Trophoblast cell (in vitro differentiated cells and primary cell): ENCODE measurements around the gene WDR27.

ENCODE experiments used
- DNase-seq, 2 donors: peaks; one replicate each; pipeline ENCODE4 v3.0.0-alpha.2; 2016
- H2AFZ ChIP-seq: 2 replicates; pipeline ENCODE4 v1.6.1; 2013; ENCODE audit warnings: low read length, moderate library complexity, mild to moderate bottlenecking; ENCODE audit not compliant: insufficient read depth, poor library complexity
- H2AK5ac ChIP-seq: 2 replicates; pipeline ENCODE4 v1.6.1; 2013; ENCODE audit warnings: mild to moderate bottlenecking, low read length
- H2BK120ac ChIP-seq: 2 replicates; pipeline ENCODE4 v1.6.1; 2013; ENCODE audit warnings: low read length, mild to moderate bottlenecking, moderate library complexity; ENCODE audit not compliant: insufficient read depth, poor library complexity
- H2BK12ac ChIP-seq: 2 replicates; pipeline ENCODE4 v1.6.1; 2013; ENCODE audit warnings: mild to moderate bottlenecking, low read length, moderate library complexity
- H2BK5ac ChIP-seq: 2 replicates; pipeline ENCODE4 v1.6.1; 2013; ENCODE audit warnings: low read length, low read depth, moderate library complexity, mild to moderate bottlenecking; ENCODE audit not compliant: poor library complexity
- H3K14ac ChIP-seq: 2 replicates; pipeline ENCODE4 v1.6.1; 2013; ENCODE audit warnings: mild to moderate bottlenecking, low read length
- H3K18ac ChIP-seq: 2 replicates; pipeline ENCODE4 v1.6.1; 2013; ENCODE audit warnings: mild to moderate bottlenecking, low read length
- H3K23ac ChIP-seq: 2 replicates; pipeline ENCODE4 v1.6.1; 2013; ENCODE audit warnings: low read length
- H3K27ac ChIP-seq: 2 replicates; pipeline ENCODE4 v1.5.1; 2013; ENCODE audit warnings: low read depth, mild to moderate bottlenecking, inconsistent platforms, low read length, moderate library complexity
- H3K27me3 ChIP-seq: 2 replicates; pipeline ENCODE4 v1.6.1; 2013; ENCODE audit warnings: inconsistent platforms, mild to moderate bottlenecking, low read length, moderate library complexity; ENCODE audit not compliant: insufficient read depth
- H3K36me3 ChIP-seq, 2 experiments: 1 replicate in 1 of 2; 2 replicates in 1 of 2; pipeline ENCODE4 v1.6.1; 2013; ENCODE audit warnings: low read length in 2 of 2, mild to moderate bottlenecking in 2 of 2, moderate library complexity in 1 of 2; ENCODE audit not compliant: insufficient read depth in 2 of 2, control insufficient read depth in 1 of 2
- H3K4ac ChIP-seq: 2 replicates; pipeline ENCODE4 v1.6.1; 2013; ENCODE audit warnings: low read depth, mild to moderate bottlenecking, low read length, moderate library complexity
- H3K4me1 ChIP-seq, 2 experiments: 1 replicate in 1 of 2; 2 replicates in 1 of 2; pipeline ENCODE4 v1.6.1; 2013; ENCODE audit warnings: low read length in 2 of 2, mild to moderate bottlenecking in 2 of 2, moderate library complexity in 1 of 2; ENCODE audit not compliant: insufficient read depth in 2 of 2, control insufficient read depth in 1 of 2
- H3K4me2 ChIP-seq: 2 replicates; pipeline ENCODE4 v1.6.1; 2013; ENCODE audit warnings: inconsistent platforms, mild to moderate bottlenecking, low read length, moderate library complexity
- H3K4me3 ChIP-seq: 2 replicates; pipeline ENCODE4 v1.5.1; 2013; ENCODE audit warnings: mild to moderate bottlenecking, low read depth, low read length, inconsistent platforms
- H3K79me1 ChIP-seq: one replicate; pipeline ENCODE4 v1.6.1; 2013; ENCODE audit warnings: low read length
- H3K79me2 ChIP-seq: 2 replicates; pipeline ENCODE4 v1.6.1; 2013; ENCODE audit warnings: low read length, mild to moderate bottlenecking; ENCODE audit not compliant: control insufficient read depth, insufficient read depth, poor library complexity
- H3K9ac ChIP-seq: 2 replicates; pipeline ENCODE4 v1.6.1; 2013; ENCODE audit warnings: mild to moderate bottlenecking, low read length
- H3K9me3 ChIP-seq: 2 replicates; pipeline ENCODE4 v1.6.1; 2013; ENCODE audit warnings: low read depth, mild to moderate bottlenecking, control low read depth, inconsistent platforms, low read length; ENCODE audit not compliant: insufficient read depth
- H4K12ac ChIP-seq: 2 replicates; pipeline ENCODE4 v1.6.1; 2013; ENCODE audit warnings: low read depth, mild to moderate bottlenecking, low read length, moderate library complexity
- H4K8ac ChIP-seq: 2 replicates; pipeline ENCODE4 v1.6.1; 2013; ENCODE audit warnings: low read depth, mild to moderate bottlenecking, low read length, moderate library complexity
- H4K91ac ChIP-seq: one replicate; pipeline ENCODE4 v1.6.1; 2013; ENCODE audit warnings: low read depth, mild to moderate bottlenecking, low read length, moderate library complexity
- WGBS: extraction: QIAGEN DNeasy Blood & Tissue Kit; methylation state at CpG from one replicate; pipeline ENCODE4 v1.1.7; 2013; ENCODE audit warnings: missing lambda C conversion rate; ENCODE audit not compliant: insufficient read length, insufficient coverage; ENCODE audit errors: extremely low coverage; 5-methylcytosine and 5-hydroxymethylcytosine counted together

Gene WDR27

GRCh38 chr6:169487579-169488436, 214.0 kb downstream of the WDR27 start:
- no peak overlapping the region for H3K14ac ChIP-seq
- no peak overlapping the region for H2BK120ac ChIP-seq
- no peak overlapping the region for H4K91ac ChIP-seq
- no peaks in the 10 kb centered on the region for H3K79me2 ChIP-seq
- no peaks in the 10 kb centered on the region for H3K79me1 ChIP-seq
- no peak overlapping the region for H3K27ac ChIP-seq
- H3K9ac ChIP-seq, result no peak overlapping the region
- no peak overlapping the region for H3K4me2 ChIP-seq
- H2BK12ac ChIP-seq, result no peak overlapping the region
- no peaks in the 10 kb centered on the region for H3K27me3 ChIP-seq
- no peak overlapping the region for H3K18ac ChIP-seq
- no peak overlapping the region for H4K8ac ChIP-seq
- H2AFZ ChIP-seq, result no peak overlapping the region
- no peak overlapping the region for H2AK5ac ChIP-seq
- no peak overlapping the region for H4K12ac ChIP-seq
- no peak overlapping the region for H3K23ac ChIP-seq
- H3K4ac ChIP-seq, result no peak overlapping the region
- H3K4me3 ChIP-seq, result no peak overlapping the region
- DNase-seq, result no peak
- no peaks in the 10 kb centered on the region for H3K36me3 ChIP-seq
- H3K4me1 ChIP-seq, result no peaks in the 10 kb centered on the region
- H3K9me3 ChIP-seq, result no peaks in the 10 kb centered on the region
- WGBS, result no CpG with 5 or more reads among the region's 5 CpGs
- no peak overlapping the region for H2BK5ac ChIP-seq

GRCh38 chr6:169479783-169480495, 221.9 kb downstream of the WDR27 start:
- H3K4me2 ChIP-seq, result no peak overlapping the region
- no peak overlapping the region for H2BK120ac ChIP-seq
- no peak overlapping the region for H2BK5ac ChIP-seq
- no peak overlapping the region for H2BK12ac ChIP-seq
- H3K18ac ChIP-seq, result no peak overlapping the region
- H3K23ac ChIP-seq, result no peak overlapping the region
- no peak overlapping the region for H3K14ac ChIP-seq
- H2AK5ac ChIP-seq, result no peak overlapping the region
- peak overlapping the region; percentile 26 for H3K4me3 ChIP-seq
- WGBS, result no CpG with 5 or more reads among the region's 34 CpGs
- H3K4me1 ChIP-seq, result no peaks in the 10 kb centered on the region
- H4K12ac ChIP-seq, result no peak overlapping the region
- H3K36me3 ChIP-seq, result no peaks in the 10 kb centered on the region
- no peaks in the 10 kb centered on the region for H3K27me3 ChIP-seq
- DNase-seq, result no peak
- H3K9ac ChIP-seq, result no peak overlapping the region
- H3K79me1 ChIP-seq, result no peaks in the 10 kb centered on the region
- peaks cover 14% of the 10 kb centered on the region for H3K9me3 ChIP-seq
- H3K27ac ChIP-seq, result no peak overlapping the region
- no peak overlapping the region for H3K4ac ChIP-seq
- H2AFZ ChIP-seq, result no peak overlapping the region
- no peak overlapping the region for H4K8ac ChIP-seq
- H4K91ac ChIP-seq, result no peak overlapping the region
- H3K79me2 ChIP-seq, result no peaks in the 10 kb centered on the region

GRCh38 chr6:169474362-169474761, 227.5 kb downstream of the WDR27 start:
- no peak overlapping the region for H3K9ac ChIP-seq
- H3K36me3 ChIP-seq, result no peaks in the 10 kb centered on the region
- H2BK12ac ChIP-seq, result no peak overlapping the region
- H3K27ac ChIP-seq, result no peak overlapping the region
- no peak overlapping the region for H4K8ac ChIP-seq
- peaks cover 4% of the 10 kb centered on the region for H3K9me3 ChIP-seq
- H3K23ac ChIP-seq, result no peak overlapping the region
- no peak for DNase-seq
- no peak overlapping the region for H2AFZ ChIP-seq
- H2BK120ac ChIP-seq, result no peak overlapping the region
- H3K4ac ChIP-seq, result no peak overlapping the region
- H3K4me2 ChIP-seq, result no peak overlapping the region
- H3K4me1 ChIP-seq, result no peaks in the 10 kb centered on the region
- H3K79me1 ChIP-seq, result no peaks in the 10 kb centered on the region
- H3K18ac ChIP-seq, result no peak overlapping the region
- H3K4me3 ChIP-seq, result no peak overlapping the region
- no peak overlapping the region for H4K91ac ChIP-seq
- H4K12ac ChIP-seq, result no peak overlapping the region
- no peaks in the 10 kb centered on the region for H3K79me2 ChIP-seq
- no peak overlapping the region for H2BK5ac ChIP-seq
- no peaks in the 10 kb centered on the region for H3K27me3 ChIP-seq
- H3K14ac ChIP-seq, result no peak overlapping the region
- no CpG with 5 or more reads among the region's 1 CpG for WGBS
- no peak overlapping the region for H2AK5ac ChIP-seq

GRCh38 chr6:169473663-169474062, 228.2 kb downstream of the WDR27 start:
- no CpG with 5 or more reads among the region's 1 CpG for WGBS
- Histone ChIP-seq H4K12ac (no peak overlapping the region), H4K91ac (no peak overlapping the region), H2BK5ac (no peak overlapping the region), H3K23ac (no peak overlapping the region), H3K4me2 (no peak overlapping the region), H3K4ac (no peak overlapping the region), H3K14ac (no peak overlapping the region), H3K4me3 (no peak overlapping the region), H3K9me3 (peaks cover 5% of the 10 kb centered on the region), H2BK12ac (no peak overlapping the region), H3K79me1 (no peaks in the 10 kb centered on the region), H3K4me1 (no peaks in the 10 kb centered on the region), H3K36me3 (no peaks in the 10 kb centered on the region), H3K18ac (no peak overlapping the region), H3K27ac (no peak overlapping the region), H2AK5ac (no peak overlapping the region), H4K8ac (no peak overlapping the region), H2BK120ac (no peak overlapping the region), H3K9ac (no peak overlapping the region), H3K79me2 (no peaks in the 10 kb centered on the region), H2AFZ (no peak overlapping the region), H3K27me3 (no peaks in the 10 kb centered on the region)
- DNase-seq, result no peak
